Aorta (tissue), 5 donors: Measurements from ENCODE around the gene MYOF. TPM values are rescaled to one million over a fixed set of nuclear protein-coding genes. Genes with fewer than 3 reads are reported as not detected.
A peak's percentile ranks its signal among the peaks of the same experiment; 100 is the strongest.

ENCODE experiments used
- ATAC-seq: fragments of 200-7000 bp; cut with Tn5 transposase; one replicate; pipeline ENCODE4 v1.9.1; 2022; ENCODE audit warnings: moderate library complexity; ENCODE audit not compliant: low FRiP score
- DNase-seq, 2 donors: peaks; one replicate each; pipeline ENCODE4 v3.0.0-alpha.2; 2020
- H3K27ac ChIP-seq, 2 donors: one replicate each; pipeline ENCODE4 v1.5.1; 2013; ENCODE audit warnings: low read length in 2 of 2, mild to moderate bottlenecking in 2 of 2, moderate library complexity in 2 of 2, control low read depth in 1 of 2, inconsistent platforms in 1 of 2, low read depth in 1 of 2
- H3K27me3 ChIP-seq, 2 donors: one replicate each; pipeline ENCODE4 v1.6.1; 2013; ENCODE audit warnings: control low read depth in 1 of 2, low read length in 1 of 2, mild to moderate bottlenecking in 1 of 2, moderate library complexity in 1 of 2; ENCODE audit not compliant: insufficient read depth in 2 of 2, control insufficient read depth in 1 of 2
- H3K36me3 ChIP-seq, 2 donors: one replicate each; pipeline ENCODE4 v1.6.1; 2013; ENCODE audit warnings: control low read depth in 1 of 2, low read length in 1 of 2, mild to moderate bottlenecking in 1 of 2; ENCODE audit not compliant: insufficient read depth in 2 of 2, control insufficient read depth in 1 of 2
- H3K4me1 ChIP-seq, 2 donors: one replicate each; pipeline ENCODE4 v1.6.1; 2013; ENCODE audit warnings: low read length in 2 of 2, control low read depth in 1 of 2, mild to moderate bottlenecking in 1 of 2, moderate library complexity in 1 of 2; ENCODE audit not compliant: insufficient read depth in 2 of 2, control insufficient read depth in 1 of 2
- H3K4me3 ChIP-seq, 2 donors: one replicate each; pipeline ENCODE4 v1.5.1; 2013; ENCODE audit warnings: low read length in 2 of 2, control low read depth in 1 of 2, mild to moderate bottlenecking in 1 of 2
- H3K9me3 ChIP-seq: one replicate; pipeline ENCODE4 v1.6.1; 2013; ENCODE audit warnings: mild to moderate bottlenecking, low read length; ENCODE audit not compliant: control insufficient read depth
- WGBS, 2 donors: extraction: QIAGEN DNeasy Blood & Tissue Kit; methylation state at CpG; one replicate each; pipeline ENCODE4 v1.1.7; 2013; 5-methylcytosine and 5-hydroxymethylcytosine counted together
- intact Hi-C, 2 donors: fragments of 100-400 bp; cut with DNase I; formaldehyde crosslinking; loops; one replicate each; pipeline versions ENCODE4 v1.14.2 to v1.15.0; 2022
- polyA plus RNA-seq, 2 donors: library from polyadenylated mRNA; stranded (reverse); fragments of 200-250 nt; gene quantifications; one replicate each; pipeline ENCODE4 v1.2.3, GENCODE V29; 2013
- total RNA-seq, 2 donors: library from RNA; stranded (reverse); fragmentation: NEBNext Ultra II Directional; extraction: Animal tissue kit (Norgen Biotek cat#: 25700); gene quantifications; one replicate each; pipeline ENCODE4 v1.2.1, GENCODE V29; 2021
- donor health status: healthy with polysubstance abuse.
- donor health status: Bipolar disorder and iron deficiency.
- donor health status: DM: no; HTN: no; CAD: no.
- donor health status: DM: no; HTN: no; CAD: no.
- donor health status: DM: yes; HTN: yes; CAD: no.

MYOF gene
- total and polyA plus RNA-seq, 4 donors, result 13.4 to 242 (median 126) TPM

- H3K9me3 ChIP-seq, result no peaks in the 10 kb centered on the region
- H3K4me1 ChIP-seq, result peaks cover 6% of the 10 kb centered on the region in 2 donors
- no peaks in the 10 kb centered on the region for H3K27me3 ChIP-seq
- no peak overlapping the region for H3K4me3 ChIP-seq
- peak overlapping the region in 1 of 2 donors; percentile 12 for H3K27ac ChIP-seq
- DNase-seq (no peak), ATAC-seq (no peak)
- WGBS, 2 donors, result 60 to 62% methylated on average over 3 of the region's 3 CpGs
- intact Hi-C loops, result no loop called here
- peaks cover 1 to 3% of the 10 kb centered on the region in 2 donors for H3K36me3 ChIP-seq
Observed at GRCh38 chr10:93390306-93391090, 91.6 kb downstream of the MYOF start.

- no peaks in the 10 kb centered on the region for H3K9me3 ChIP-seq
- no peak for ATAC-seq
- H3K27ac ChIP-seq, result no peak overlapping the region
- intact Hi-C loops, result no loop called here
- no peak overlapping the region for H3K4me3 ChIP-seq
- WGBS, 2 donors, result 83 to 84% methylated on average over 14 of the region's 14 CpGs
- H3K27me3 ChIP-seq, result no peaks in the 10 kb centered on the region
- DNase-seq, result no peak
- peaks cover 6% of the 10 kb centered on the region in 2 donors for H3K4me1 ChIP-seq
- H3K36me3 ChIP-seq, result peaks cover 1 to 3% of the 10 kb centered on the region in 2 donors
Observed at GRCh38 chr10:93386631-93387369, 95.3 kb downstream of the MYOF start.

GRCh38 chr10:93385345-93385744 is 96.8 kb downstream of the MYOF start:
- Histone ChIP-seq H3K27ac (peak overlapping the region in 1 of 2 donors; percentile 6), H3K4me3 (no peak overlapping the region), H3K27me3 (no peaks in the 10 kb centered on the region), H3K36me3 (peaks cover 1 to 3% of the 10 kb centered on the region in 2 donors), H3K4me1 (peaks cover 2 to 11% of the 10 kb centered on the region in 2 donors), H3K9me3 (no peaks in the 10 kb centered on the region)
- ATAC-seq, result no peak
- intact Hi-C loops, result no loop called here
- no peak for DNase-seq
- WGBS, 2 donors, result 90 to 95% methylated on average over 2 of the region's 2 CpGs

- Histone ChIP-seq H3K9me3 (no peaks in the 10 kb centered on the region), H3K36me3 (peaks cover 3 to 5% of the 10 kb centered on the region in 2 donors), H3K4me3 (no peak overlapping the region), H3K27ac (peak overlapping the region in 1 of 2 donors; percentile 93), H3K27me3 (no peaks in the 10 kb centered on the region), H3K4me1 (peaks cover 6 to 7% of the 10 kb centered on the region in 2 donors)
- DNase-seq, result peak in 1 of 2 donors; percentile 75
- no peak for ATAC-seq
- WGBS, 2 donors, result 83 to 86% methylated on average over 7 of the region's 7 CpGs
- intact Hi-C loops, result loop anchor here in 1 of 2 donors (5.0 kb wide), 1 partner anchor 33 kb away; no protein-coding TSS in a partner anchor
Observed at GRCh38 chr10:93384006-93384405, 98.1 kb downstream of the MYOF start.

- ATAC-seq (peak; percentile 58), DNase-seq (no peak)
- peaks cover 3 to 5% of the 10 kb centered on the region in 2 donors for H3K36me3 ChIP-seq
- H3K9me3 ChIP-seq, result no peaks in the 10 kb centered on the region
- H3K27me3 ChIP-seq, result no peaks in the 10 kb centered on the region
- 35 to 40% methylated on average over 6 of the region's 6 CpGs for WGBS, 2 donors
- peaks cover 7 to 9% of the 10 kb centered on the region in 2 donors for H3K4me1 ChIP-seq
- no peak overlapping the region for H3K4me3 ChIP-seq
- intact Hi-C loops, result loop anchor here (2.0 to 5.0 kb wide), 2 partner anchors 34 to 37 kb away; no protein-coding TSS in a partner anchor
- H3K27ac ChIP-seq, result peak overlapping the region; percentile 51 to 96
Observed at GRCh38 chr10:93383562-93383981, 98.6 kb downstream of the MYOF start.

GRCh38 chr10:93379731-93380575 is 102.2 kb downstream of the MYOF start:
- peaks cover 3 to 5% of the 10 kb centered on the region in 2 donors for H3K36me3 ChIP-seq
- H3K27me3 ChIP-seq, result no peaks in the 10 kb centered on the region
- 8% methylated on average over 5 of the region's 5 CpGs for WGBS, 2 donors
- intact Hi-C loops, result loop anchor here (2.0 to 5.0 kb wide), 3 partner anchors 37 to 117 kb away; partner anchors contain the start of gene CEP55 (in 1 of the 2)
- no peak overlapping the region for H3K4me3 ChIP-seq
- H3K27ac ChIP-seq, result peak overlapping the region; percentile 92 to 99
- H3K9me3 ChIP-seq, result no peaks in the 10 kb centered on the region
- ATAC-seq (no peak), DNase-seq (no peak)
- H3K4me1 ChIP-seq, result peaks cover 7 to 9% of the 10 kb centered on the region in 2 donors

GRCh38 chr10:93378997-93379730 is 103.0 kb downstream of the MYOF start:
- no peak overlapping the region for H3K4me3 ChIP-seq
- intact Hi-C loops, result loop anchor here in 1 of 2 donors (5.0 kb wide), 1 partner anchor 118 kb away; the partner anchor contains the start of gene CEP55
- H3K4me1 ChIP-seq, result peaks cover 7 to 9% of the 10 kb centered on the region in 2 donors
- DNase-seq (no peak), ATAC-seq (no peak)
- H3K27me3 ChIP-seq, result no peaks in the 10 kb centered on the region
- no peaks in the 10 kb centered on the region for H3K9me3 ChIP-seq
- 39 to 43% methylated on average over 3 of the region's 3 CpGs for WGBS, 2 donors
- H3K36me3 ChIP-seq, result peaks cover 0 to 7% of the 10 kb centered on the region in 2 donors
- peak overlapping the region; percentile 92 to 99 for H3K27ac ChIP-seq
